AG09309 (cell line): Measurements from ENCODE around the gene NTM.

Experiments used
- DNase-seq: peaks from one replicate; pipeline ENCODE4 v3.0.0-alpha.2; 2010; ENCODE audit warnings: low read depth
- H3K4me3 ChIP-seq: 2 replicates; pipeline ENCODE4 v1.5.1; 2011; ENCODE audit warnings: mild to moderate bottlenecking, low read depth, low read length, moderate library complexity; ENCODE audit not compliant: control insufficient read depth
- TF ChIP-seq, protein P1 (sequence below): IDR thresholded peaks from 2 replicates; pipeline ENCODE4 v1.5.1; 2011; ENCODE audit warnings: mild to moderate bottlenecking, low read depth, low read length, inconsistent platforms; ENCODE audit not compliant: insufficient read depth, control insufficient read depth; ENCODE audit errors: missing control alignments

Gene NTM

DNA sequence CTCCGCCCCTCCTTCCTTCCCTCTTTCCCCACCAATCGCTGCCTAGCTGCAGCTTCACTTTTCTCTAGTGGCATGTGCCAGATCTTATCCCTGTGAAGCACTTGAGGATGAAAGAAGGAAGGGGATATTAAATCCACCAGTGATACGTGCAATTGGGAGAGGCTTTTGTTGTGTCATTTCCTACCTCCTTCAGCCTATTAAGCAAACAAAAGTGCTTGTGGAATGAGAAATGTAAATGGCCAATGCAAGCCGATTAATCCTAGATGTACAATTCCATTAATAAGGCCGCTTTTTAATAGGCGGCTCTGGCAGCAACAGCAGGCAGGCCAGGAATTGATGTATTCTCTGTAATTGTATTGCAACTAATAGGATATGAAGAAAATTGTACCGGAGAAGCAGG lies 23.3 kb downstream of the NTM start:
- H3K4me3 ChIP-seq = no peak overlapping the region
- DNase-seq = no peak
- TF ChIP-seq, protein P1, sequence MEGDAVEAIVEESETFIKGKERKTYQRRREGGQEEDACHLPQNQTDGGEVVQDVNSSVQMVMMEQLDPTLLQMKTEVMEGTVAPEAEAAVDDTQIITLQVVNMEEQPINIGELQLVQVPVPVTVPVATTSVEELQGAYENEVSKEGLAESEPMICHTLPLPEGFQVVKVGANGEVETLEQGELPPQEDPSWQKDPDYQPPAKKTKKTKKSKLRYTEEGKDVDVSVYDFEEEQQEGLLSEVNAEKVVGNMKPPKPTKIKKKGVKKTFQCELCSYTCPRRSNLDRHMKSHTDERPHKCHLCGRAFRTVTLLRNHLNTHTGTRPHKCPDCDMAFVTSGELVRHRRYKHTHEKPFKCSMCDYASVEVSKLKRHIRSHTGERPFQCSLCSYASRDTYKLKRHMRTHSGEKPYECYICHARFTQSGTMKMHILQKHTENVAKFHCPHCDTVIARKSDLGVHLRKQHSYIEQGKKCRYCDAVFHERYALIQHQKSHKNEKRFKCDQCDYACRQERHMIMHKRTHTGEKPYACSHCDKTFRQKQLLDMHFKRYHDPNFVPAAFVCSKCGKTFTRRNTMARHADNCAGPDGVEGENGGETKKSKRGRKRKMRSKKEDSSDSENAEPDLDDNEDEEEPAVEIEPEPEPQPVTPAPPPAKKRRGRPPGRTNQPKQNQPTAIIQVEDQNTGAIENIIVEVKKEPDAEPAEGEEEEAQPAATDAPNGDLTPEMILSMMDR = no peak

DNA sequence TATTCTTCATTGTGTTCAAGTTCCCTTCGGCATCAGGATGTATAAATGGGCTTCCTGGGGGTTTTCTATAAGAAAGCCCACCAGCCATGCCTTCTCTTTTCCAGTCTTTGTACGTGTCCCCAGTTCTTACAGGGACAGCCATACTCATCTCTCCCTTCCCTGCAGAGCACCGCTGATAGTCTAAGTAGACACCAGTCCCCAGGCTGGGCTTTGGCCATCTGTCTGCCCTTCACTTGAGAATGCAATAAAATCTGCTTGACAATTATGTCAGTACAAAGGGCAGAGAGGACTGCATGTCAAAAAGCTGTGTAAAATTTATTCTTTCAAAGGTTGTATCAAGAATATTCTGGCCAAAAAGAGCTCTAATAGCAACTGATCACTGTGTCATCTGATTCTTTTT lies 27.3 kb downstream of the NTM start:
- TF ChIP-seq, protein P1 = no peak
- no peak for DNase-seq
- H3K4me3 ChIP-seq = no peak overlapping the region

DNA sequence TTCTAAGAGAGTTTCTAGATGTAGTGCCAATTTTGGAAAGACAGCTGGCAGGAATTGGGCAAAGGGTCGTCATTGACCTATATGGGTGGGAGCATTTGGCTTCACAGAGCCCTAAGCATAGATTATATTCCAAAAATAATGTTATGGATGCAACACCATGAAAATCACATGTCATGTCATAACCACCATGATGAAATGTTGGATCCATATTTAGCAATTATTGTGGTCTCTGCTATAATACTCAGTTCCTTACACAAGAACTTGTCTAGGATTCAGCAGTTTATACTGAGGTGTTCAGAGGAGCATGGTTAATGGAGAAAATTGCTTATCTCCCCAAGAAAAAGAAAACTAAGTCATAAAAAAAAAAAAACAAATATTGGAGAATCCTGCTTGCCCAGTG lies 31.6 kb downstream of the NTM start:
- TF ChIP-seq, protein P1 = no peak
- no peak overlapping the region for H3K4me3 ChIP-seq
- no peak for DNase-seq

DNA sequence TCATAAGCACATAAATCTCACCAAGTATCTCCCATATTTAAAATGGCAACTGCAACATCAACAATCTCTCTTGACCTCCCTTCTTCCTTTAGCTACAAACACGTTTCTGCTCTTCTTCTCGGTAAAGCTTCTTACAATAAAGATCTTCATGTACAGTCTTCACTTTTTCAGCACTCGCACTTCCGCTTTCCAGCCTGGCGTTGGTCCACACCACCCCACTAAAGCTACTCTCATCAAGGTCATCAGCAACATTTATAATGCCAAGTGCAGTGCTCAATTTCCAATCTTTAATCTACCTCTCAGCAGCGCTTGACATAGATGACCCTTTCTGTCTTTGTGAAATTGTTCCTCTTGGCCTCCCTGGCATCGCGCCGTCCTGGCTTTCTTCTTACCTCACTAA lies 33.6 kb downstream of the NTM start:
- no peak overlapping the region for H3K4me3 ChIP-seq
- TF ChIP-seq, protein P1 = no peak
- no peak for DNase-seq

DNA sequence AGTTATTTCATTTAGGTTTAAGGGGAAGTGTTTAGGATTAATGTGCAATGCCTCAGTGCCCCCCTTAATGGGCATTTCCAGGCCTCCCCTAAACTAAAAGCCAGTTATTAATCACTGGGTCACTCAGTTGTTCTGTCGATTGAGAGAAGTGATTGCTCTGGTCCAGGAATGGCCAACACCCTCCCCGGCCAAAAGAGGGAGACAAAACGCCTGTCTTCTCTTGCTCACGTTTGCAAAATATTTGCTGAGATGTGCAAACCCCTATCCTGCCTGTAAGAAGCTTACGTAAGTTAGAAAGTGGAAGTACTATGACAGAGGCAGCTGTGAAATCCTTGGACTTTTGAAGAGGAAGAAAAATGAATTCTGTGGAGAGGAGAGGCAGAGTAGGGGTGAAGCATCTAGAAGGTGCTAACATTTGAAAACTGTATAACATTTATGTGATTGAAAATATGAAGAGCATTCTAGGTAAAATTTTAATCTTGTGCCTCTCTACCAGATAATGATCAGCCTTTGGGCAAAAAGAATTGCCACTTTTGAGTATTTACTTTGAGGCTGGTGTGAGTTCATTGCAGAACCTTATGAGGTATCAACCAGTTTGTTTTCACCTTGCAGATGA lies 37.7 kb downstream of the NTM start:
- TF ChIP-seq, protein P1 = peak; percentile 73

DNA sequence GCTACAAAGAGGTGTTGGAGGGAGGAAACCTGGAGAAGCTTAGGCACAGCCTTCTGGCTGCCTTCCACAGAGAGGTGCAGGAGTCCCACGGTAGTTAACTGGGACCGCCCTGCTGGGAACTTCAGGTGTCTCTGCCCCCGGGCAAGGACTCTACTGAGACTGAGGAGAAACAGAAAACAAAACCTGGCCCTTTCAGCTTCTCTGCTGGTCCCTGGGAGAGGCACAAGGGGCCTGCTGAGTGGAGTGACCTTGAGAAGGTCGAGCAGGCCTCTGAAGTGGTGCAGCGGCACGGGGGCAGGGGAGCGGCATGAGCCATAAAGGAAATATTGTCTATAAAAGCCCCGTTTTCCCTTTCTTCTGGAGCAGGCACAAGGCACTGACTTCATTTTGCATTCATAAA lies 38.9 kb downstream of the NTM start:
- no peak overlapping the region for H3K4me3 ChIP-seq
- DNase-seq = no peak
- TF ChIP-seq, protein P1 = no peak

More for the DNA sequence above, 37.7 kb downstream of the NTM start:
- peak; percentile 11 for DNase-seq
- H3K4me3 ChIP-seq = no peak overlapping the region
